Iris pigment epithelial cell (primary cell): Measurements from ENCODE around the gene MSH2.
A peak's percentile ranks its signal among the peaks of the same experiment; 100 is the strongest.
"Not testable (repeated sequence)": the region's sequence is repeated elsewhere in the genome, so short reads cannot be mapped to it uniquely, and the experiment has no call there.

Experiments used
- DNase-seq: peaks from one replicate; pipeline ENCODE4 v3.0.0-alpha.2; 2011; ENCODE audit warnings: low read depth

Gene MSH2

GRCh38 chr2:47407976-47408375, 5.0 kb downstream of the MSH2 start:
- not testable (repeated sequence) for DNase-seq

GRCh38 chr2:47414682-47415458, 11.9 kb downstream of the MSH2 start:
- DNase-seq, result no peak

- DNase-seq, result no peak
These were observed 17.3 kb downstream of the MSH2 start for GRCh38 chr2:47420214-47420613.

- DNase-seq, result not testable (repeated sequence)
These were observed 17.7 kb downstream of the MSH2 start for GRCh38 chr2:47420683-47421082.

GRCh38 chr2:47422016-47422415, 19.1 kb downstream of the MSH2 start:
- DNase-seq, result peak; percentile 82

- peak; percentile 64 for DNase-seq
These were observed 19.6 kb downstream of the MSH2 start for GRCh38 chr2:47422560-47422959.

GRCh38 chr2:47426786-47427185, 23.8 kb downstream of the MSH2 start:
- DNase-seq, result no peak

- DNase-seq, result peak; percentile 69
These were observed 26.8 kb downstream of the MSH2 start for GRCh38 chr2:47429795-47430194.

GRCh38 chr2:47433006-47433405, 30.1 kb downstream of the MSH2 start:
- not testable (repeated sequence) for DNase-seq

GRCh38 chr2:47433445-47433844, 30.5 kb downstream of the MSH2 start:
- DNase-seq, result not testable (repeated sequence)

- DNase-seq, result peak; percentile 46
These were observed 34.3 kb downstream of the MSH2 start for GRCh38 chr2:47437287-47437686.

GRCh38 chr2:47438106-47438505, 35.1 kb downstream of the MSH2 start:
- no peak for DNase-seq

GRCh38 chr2:47438783-47439182, 35.8 kb downstream of the MSH2 start:
- DNase-seq, result no peak

- no peak for DNase-seq
These were observed 48.8 kb downstream of the MSH2 start for GRCh38 chr2:47451790-47452189.

- DNase-seq, result no peak
These were observed 49.8 kb downstream of the MSH2 start for GRCh38 chr2:47452761-47453160.

- not testable (repeated sequence) for DNase-seq
These were observed 51.9 kb downstream of the MSH2 start for GRCh38 chr2:47454818-47455217.

- no peak for DNase-seq
These were observed 52.5 kb downstream of the MSH2 start for GRCh38 chr2:47455411-47455810.

- DNase-seq, result no peak
These were observed 53.9 kb downstream of the MSH2 start for GRCh38 chr2:47456851-47457250.

- no peak for DNase-seq
These were observed 54.3 kb downstream of the MSH2 start for GRCh38 chr2:47457268-47457667.

GRCh38 chr2:47459021-47459420, 56.1 kb downstream of the MSH2 start:
- DNase-seq, result no peak

- peak; percentile 66 for DNase-seq
These were observed 57.8 kb downstream of the MSH2 start for GRCh38 chr2:47460766-47461165.

GRCh38 chr2:47471429-47472116, 68.6 kb downstream of the MSH2 start:
- DNase-seq, result no peak

- DNase-seq, result no peak
These were observed 76.9 kb downstream of the MSH2 start for GRCh38 chr2:47479863-47480262.

- no peak for DNase-seq
These were observed 80.2 kb downstream of the MSH2 start for GRCh38 chr2:47483191-47483590.
